GM18870 (cell line): ENCODE results near the gene CPXM1.
A peak's percentile ranks its signal among the peaks of the same experiment; 100 is the strongest.
"Not testable (repeated sequence)": the region's sequence is repeated elsewhere in the genome, so short reads cannot be mapped to it uniquely, and the experiment has no call there.

ENCODE experiments used
- ATAC-seq: cut with Tn5 transposase; IDR thresholded peaks from one replicate; pipeline ENCODE4 v1.9.1; 2021; ENCODE audit warnings: moderate library complexity; ENCODE audit not compliant: unreplicated experiment

CPXM1 gene

GRCh38 chr20:2800521-2801285 lies at the start of gene CPXM1:
TSS of gene CPXM1 (minus strand) at chr20:2800627. CDS start at chr20:2800572, 55 bp downstream.
- ATAC-seq: peak; percentile 43

- ATAC-seq: no peak
Observed at GRCh38 chr20:2849529-2849928, 49.1 kb upstream of the CPXM1 start.

GRCh38 chr20:2847802-2848201 lies 47.4 kb upstream of the CPXM1 start:
- no peak for ATAC-seq

GRCh38 chr20:2846698-2847097 lies 46.3 kb upstream of the CPXM1 start:
- ATAC-seq: no peak

- no peak for ATAC-seq
Observed at GRCh38 chr20:2845607-2846006, 45.2 kb upstream of the CPXM1 start.

- no peak for ATAC-seq
Observed at GRCh38 chr20:2840967-2841531, 40.6 kb upstream of the CPXM1 start.

GRCh38 chr20:2840138-2840966 lies 39.9 kb upstream of the CPXM1 start, which contains the start of the genes PCED1A and VPS16:
TSS of gene PCED1A (minus strand) at chr20:2840655. CDS start at chr20:2839912, 743 bp downstream.
TSS of gene VPS16 (plus strand) at chr20:2840745. CDS start at chr20:2840775, 30 bp downstream.
- ATAC-seq: peak; percentile 62

- ATAC-seq: no peak
Observed at GRCh38 chr20:2839732-2840137, 39.3 kb upstream of the CPXM1 start.

- ATAC-seq: no peak
Observed at GRCh38 chr20:2838847-2839671, 38.6 kb upstream of the CPXM1 start.

- no peak for ATAC-seq
Observed at GRCh38 chr20:2838170-2838797, 37.9 kb upstream of the CPXM1 start.

- ATAC-seq: no peak
Observed at GRCh38 chr20:2837221-2837960, 37.0 kb upstream of the CPXM1 start.

- no peak for ATAC-seq
Observed at GRCh38 chr20:2836035-2836434, 35.6 kb upstream of the CPXM1 start.

- no peak for ATAC-seq
Observed at GRCh38 chr20:2835331-2835796, 34.9 kb upstream of the CPXM1 start.

GRCh38 chr20:2834401-2835110 lies 34.1 kb upstream of the CPXM1 start:
- ATAC-seq: no peak

GRCh38 chr20:2833761-2834160 lies 33.3 kb upstream of the CPXM1 start:
- ATAC-seq: no peak

GRCh38 chr20:2831206-2831605 lies 30.8 kb upstream of the CPXM1 start:
- ATAC-seq: not testable (repeated sequence)

GRCh38 chr20:2829376-2829775 lies 28.9 kb upstream of the CPXM1 start:
- no peak for ATAC-seq

- ATAC-seq: no peak
Observed at GRCh38 chr20:2826655-2827054, 26.2 kb upstream of the CPXM1 start.

GRCh38 chr20:2825761-2826160 lies 25.3 kb upstream of the CPXM1 start:
- ATAC-seq: no peak
